Fibroblast of lung (primary cell): ENCODE results near the gene SRRM5. TPM values are rescaled to one million over a fixed set of nuclear protein-coding genes. Genes with fewer than 3 reads are reported as not detected.

Source experiments
- DNase-seq, 2 donors: peaks; one replicate each; pipeline versions ENCODE4 v3.0.0 to v3.0.0-alpha.2; 2010; ENCODE audit warnings: low read depth in 2 of 2
- H2AFZ ChIP-seq: 2 replicates; pipeline ENCODE4 v1.5.1; 2012; ENCODE audit warnings: low read length, control low read depth, inconsistent platforms
- H3K27ac ChIP-seq: 2 replicates; pipeline ENCODE4 v1.5.1; 2011; ENCODE audit warnings: low read length, control low read depth; ENCODE audit not compliant: insufficient read depth
- H3K27me3 ChIP-seq: 2 replicates; pipeline ENCODE4 v1.5.1; 2011; ENCODE audit warnings: mild to moderate bottlenecking, low read length; ENCODE audit not compliant: control insufficient read depth, insufficient read depth
- H3K36me3 ChIP-seq: 2 replicates; pipeline ENCODE4 v1.5.1; 2011; ENCODE audit warnings: low read length; ENCODE audit not compliant: control insufficient read depth, insufficient read depth
- H3K4me1 ChIP-seq: 2 replicates; pipeline ENCODE4 v1.5.1; 2011; ENCODE audit warnings: low read length; ENCODE audit not compliant: control insufficient read depth, insufficient read depth; ENCODE audit errors: extremely low read depth
- H3K4me2 ChIP-seq: 2 replicates; pipeline ENCODE4 v1.5.1; 2011; ENCODE audit warnings: low read length, control low read depth; ENCODE audit not compliant: insufficient read depth; ENCODE audit errors: extremely low read depth
- H3K4me3 ChIP-seq, 4 experiments: fragments of 200-600 bp in 1 of 4; sonication (generic) in 1 of 4; replicated peaks in 1 of 4; 2 replicates each; pipeline ENCODE4 v1.5.1; 2011 to 2016; ENCODE audit warnings: low read length in 4 of 4, low read depth in 3 of 4, mild to moderate bottlenecking in 3 of 4, control low read depth in 2 of 4, inconsistent platforms in 1 of 4, mixed read lengths in 1 of 4; ENCODE audit not compliant: insufficient read depth in 1 of 4; ENCODE audit errors: control extremely low read depth in 1 of 4
- H3K79me2 ChIP-seq: 2 replicates; pipeline ENCODE4 v1.5.1; 2012; ENCODE audit warnings: mild to moderate bottlenecking, low read length, inconsistent platforms; ENCODE audit not compliant: control insufficient read depth, insufficient read depth
- H3K9ac ChIP-seq: 2 replicates; pipeline ENCODE4 v1.5.1; 2011; ENCODE audit warnings: mild to moderate bottlenecking, low read length, control low read depth; ENCODE audit not compliant: insufficient read depth
- H3K9me3 ChIP-seq: 2 replicates; pipeline ENCODE4 v1.5.1; 2012; ENCODE audit warnings: low read depth, low read length; ENCODE audit not compliant: control insufficient read depth, insufficient read depth
- H4K20me1 ChIP-seq: 2 replicates; pipeline ENCODE4 v1.5.1; 2011; ENCODE audit warnings: low read length; ENCODE audit not compliant: control insufficient read depth, insufficient read depth; ENCODE audit errors: extremely low read depth
- EZH2 ChIP-seq: IDR thresholded peaks from 2 replicates; pipeline ENCODE4 v1.5.1; 2012; ENCODE audit warnings: low read length, control low read depth, mild to moderate bottlenecking; ENCODE audit errors: missing control alignments
- polyA plus RNA-seq, 2 donors: library from polyadenylated mRNA; depleted of rRNA in 1 of 2; stranded (reverse) in 1 of 2; unstranded in 1 of 2; fragments of >200 nt; gene quantifications; 2 replicates each; pipeline ENCODE4 v1.2.1, GENCODE V29; 2011 to 2012; ENCODE audit warnings: missing spikeins in 1 of 2
- total RNA-seq: library from RNA; depleted of rRNA; stranded (reverse); fragments of >200 nt; gene quantifications from 2 replicates; pipeline ENCODE4 v1.2.1, GENCODE V29; 2014
- TF ChIP-seq, protein P1 (sequence below), 2 donors: IDR thresholded peaks in 1 of 2; conservative IDR thresholded peaks in 1 of 2; 1 replicate in 1 of 2; 2 replicates in 1 of 2; pipeline ENCODE4 v1.5.1; 2011 to 2012; ENCODE audit warnings: low read length in 2 of 2, control low read depth in 1 of 2, inconsistent platforms in 1 of 2, low read depth in 1 of 2, mild to moderate bottlenecking in 1 of 2

The SRRM5 gene
- total and polyA plus RNA-seq, 2 donors (not counting 1 experiment from before 2014, with no cell fraction given), result under 0.01 to 0.06 TPM

DNA sequence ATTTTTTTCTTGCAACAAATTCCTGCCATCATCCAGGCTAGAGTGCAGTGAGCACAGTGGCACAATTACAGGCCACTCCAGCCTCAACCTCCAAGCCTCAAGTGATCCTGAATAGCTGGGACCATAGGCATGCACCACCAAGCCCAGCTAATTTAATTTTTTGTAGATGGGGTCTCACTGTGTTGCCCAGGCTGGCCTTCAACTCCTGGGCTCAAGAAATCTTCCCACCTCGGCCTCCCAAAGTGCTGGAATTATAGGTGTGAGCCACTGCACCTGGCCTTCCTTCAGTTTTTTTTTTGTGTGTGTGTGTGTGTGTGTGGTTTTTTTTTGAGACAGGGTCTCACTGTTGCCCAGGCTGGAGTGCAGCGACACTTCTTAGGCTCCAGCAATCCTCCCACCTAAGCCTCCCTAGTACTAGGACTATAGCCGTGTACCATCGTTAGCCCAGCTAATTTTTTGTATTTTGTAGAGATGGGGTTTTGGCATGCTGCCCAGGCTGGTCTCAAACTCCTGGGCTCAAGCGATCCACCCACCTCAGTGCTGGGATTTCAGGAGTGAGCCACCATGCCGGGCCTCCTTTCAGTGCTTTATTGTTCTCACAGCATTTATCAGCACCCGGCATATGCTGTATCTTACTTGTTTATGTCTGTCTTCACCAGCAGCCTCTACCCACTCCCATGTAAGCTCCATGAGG is 5.9 kb upstream of the SRRM5 start:
- H3K9ac ChIP-seq, result no peak overlapping the region
- no peak overlapping the region for H2AFZ ChIP-seq
- H3K36me3 ChIP-seq, result peaks cover 2% of the 10 kb centered on the region
- no peaks in the 10 kb centered on the region for H3K9me3 ChIP-seq
- no peaks in the 10 kb centered on the region for H4K20me1 ChIP-seq
- H3K4me2 ChIP-seq, result no peak overlapping the region
- TF ChIP-seq EZH2, result no peak
- TF ChIP-seq, protein P1, sequence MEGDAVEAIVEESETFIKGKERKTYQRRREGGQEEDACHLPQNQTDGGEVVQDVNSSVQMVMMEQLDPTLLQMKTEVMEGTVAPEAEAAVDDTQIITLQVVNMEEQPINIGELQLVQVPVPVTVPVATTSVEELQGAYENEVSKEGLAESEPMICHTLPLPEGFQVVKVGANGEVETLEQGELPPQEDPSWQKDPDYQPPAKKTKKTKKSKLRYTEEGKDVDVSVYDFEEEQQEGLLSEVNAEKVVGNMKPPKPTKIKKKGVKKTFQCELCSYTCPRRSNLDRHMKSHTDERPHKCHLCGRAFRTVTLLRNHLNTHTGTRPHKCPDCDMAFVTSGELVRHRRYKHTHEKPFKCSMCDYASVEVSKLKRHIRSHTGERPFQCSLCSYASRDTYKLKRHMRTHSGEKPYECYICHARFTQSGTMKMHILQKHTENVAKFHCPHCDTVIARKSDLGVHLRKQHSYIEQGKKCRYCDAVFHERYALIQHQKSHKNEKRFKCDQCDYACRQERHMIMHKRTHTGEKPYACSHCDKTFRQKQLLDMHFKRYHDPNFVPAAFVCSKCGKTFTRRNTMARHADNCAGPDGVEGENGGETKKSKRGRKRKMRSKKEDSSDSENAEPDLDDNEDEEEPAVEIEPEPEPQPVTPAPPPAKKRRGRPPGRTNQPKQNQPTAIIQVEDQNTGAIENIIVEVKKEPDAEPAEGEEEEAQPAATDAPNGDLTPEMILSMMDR (conservative IDR thresholded peaks at IDR 0.05 in 1 of 2, IDR thresholded peaks at IDR 0.05 in 1 of 2; ENCODE audit: low read depth in 1 of 2, low read length in 2 of 2), result no peak
- H3K27ac ChIP-seq, result no peak overlapping the region
- DNase-seq, result no peak
- H3K4me1 ChIP-seq, result no peaks in the 10 kb centered on the region
- H3K79me2 ChIP-seq, result no peaks in the 10 kb centered on the region
- no peak overlapping the region for H3K4me3 ChIP-seq
- H3K27me3 ChIP-seq, result no peaks in the 10 kb centered on the region

DNA sequence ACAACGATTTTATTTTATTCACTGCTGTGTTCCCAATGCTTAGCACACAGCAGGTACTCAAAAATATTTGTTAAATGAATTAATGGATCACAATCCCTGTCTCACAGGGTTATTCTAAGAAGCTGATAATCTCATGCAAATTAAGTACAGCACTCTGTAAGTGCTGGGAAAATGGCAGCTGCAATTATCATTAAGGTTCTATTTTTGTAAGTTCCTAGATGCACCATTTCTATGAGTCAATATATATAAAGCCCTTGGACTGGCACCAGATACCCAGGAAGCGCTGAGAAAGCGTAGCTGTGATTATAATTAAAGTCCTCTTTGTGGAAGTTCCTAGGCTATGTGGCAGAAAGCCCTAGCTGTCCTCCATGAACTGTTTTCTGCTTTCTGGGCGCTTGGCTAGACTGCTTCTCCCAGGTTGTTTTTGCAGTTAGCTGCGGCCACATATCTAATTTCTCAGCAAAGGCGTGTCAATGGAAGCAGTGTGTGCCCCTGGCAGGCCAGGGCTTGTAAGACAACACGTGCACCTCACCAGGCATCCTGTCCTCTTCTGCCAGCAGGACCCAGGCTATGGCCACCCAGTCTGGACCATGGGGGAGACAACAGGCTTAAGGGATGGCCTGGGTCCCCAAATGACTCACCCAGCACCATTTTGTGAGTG is 5.2 kb upstream of the SRRM5 start:
- TF ChIP-seq, protein P1 (conservative IDR thresholded peaks at IDR 0.05 in 1 of 2, IDR thresholded peaks at IDR 0.05 in 1 of 2; ENCODE audit: low read depth in 1 of 2, low read length in 2 of 2), result no peak
- TF ChIP-seq EZH2, result no peak
- DNase-seq, result no peak
- H3K27ac ChIP-seq, result no peak overlapping the region
- no peaks in the 10 kb centered on the region for H3K4me1 ChIP-seq
- H3K4me3 ChIP-seq, result no peak overlapping the region
- H3K79me2 ChIP-seq, result no peaks in the 10 kb centered on the region
- H4K20me1 ChIP-seq, result no peaks in the 10 kb centered on the region
- H3K27me3 ChIP-seq, result no peaks in the 10 kb centered on the region
- peaks cover 2% of the 10 kb centered on the region for H3K36me3 ChIP-seq
- no peak overlapping the region for H3K9ac ChIP-seq
- no peak overlapping the region for H2AFZ ChIP-seq
- no peaks in the 10 kb centered on the region for H3K9me3 ChIP-seq
- no peak overlapping the region for H3K4me2 ChIP-seq

DNA sequence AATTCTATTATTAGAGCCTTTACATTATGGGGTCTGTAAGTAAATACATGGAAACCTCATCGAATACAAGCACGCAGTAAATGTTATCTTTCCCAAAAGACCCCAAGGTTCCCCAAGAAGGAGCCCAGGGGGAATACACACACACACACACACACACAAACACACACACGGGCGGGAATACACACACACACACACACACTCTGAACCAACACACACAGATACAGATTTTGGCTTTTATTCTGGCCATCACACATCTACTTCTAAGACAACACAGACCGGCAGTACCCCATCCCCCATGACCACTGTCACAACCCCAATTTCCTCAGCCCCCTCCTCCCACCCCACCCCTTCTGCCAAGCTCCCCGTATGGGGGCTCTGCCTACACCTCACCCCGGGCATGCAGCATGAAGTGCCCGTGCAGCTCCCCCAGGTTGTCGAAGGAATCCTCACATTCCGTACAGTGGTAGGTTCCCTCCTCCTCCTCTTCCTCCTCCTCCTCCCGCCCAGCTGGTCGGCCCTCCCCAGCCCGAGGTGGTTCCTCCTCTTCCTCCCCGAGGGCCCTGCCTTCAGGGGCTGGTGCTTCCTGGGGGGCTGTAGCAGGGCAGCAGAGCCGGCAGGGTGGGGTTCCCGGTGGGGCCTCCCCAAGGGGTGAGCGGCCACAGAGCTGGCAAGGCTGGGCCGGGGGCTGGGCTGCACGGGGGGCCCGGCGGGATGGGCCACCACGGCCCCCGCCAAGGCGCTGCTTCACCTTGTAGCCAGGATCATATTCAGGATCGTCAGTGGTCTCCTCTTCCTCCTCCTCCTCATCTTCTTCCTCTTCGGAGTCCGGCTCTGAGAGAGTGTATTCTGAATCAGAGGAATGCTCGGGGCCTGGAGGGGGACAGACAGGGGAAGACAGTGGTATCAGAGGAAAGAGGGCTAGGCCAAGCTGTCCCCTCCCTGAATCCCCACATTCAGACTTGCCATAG is 4.4 kb upstream of the SRRM5 start:
- DNase-seq, result no peak

More for the DNA sequence above, 4.4 kb upstream of the SRRM5 start:
- Histone ChIP-seq H3K4me2 (no peak overlapping the region), H3K27me3 (no peaks in the 10 kb centered on the region), H4K20me1 (no peaks in the 10 kb centered on the region), H3K4me1 (no peaks in the 10 kb centered on the region), H3K36me3 (peaks cover 6% of the 10 kb centered on the region), H3K4me3 (no peak overlapping the region), H2AFZ (no peak overlapping the region), H3K79me2 (no peaks in the 10 kb centered on the region), H3K9ac (no peak overlapping the region), H3K27ac (no peak overlapping the region), H3K9me3 (no peaks in the 10 kb centered on the region)
- TF ChIP-seq EZH2, result no peak
- TF ChIP-seq, protein P1 (conservative IDR thresholded peaks at IDR 0.05 in 1 of 2, IDR thresholded peaks at IDR 0.05 in 1 of 2; ENCODE audit: low read depth in 1 of 2, low read length in 2 of 2), result no peak
